Fibroblast of lung (primary cell): Measurements from ENCODE around the gene ARHGEF4. TPM values are rescaled to one million over a fixed set of nuclear protein-coding genes. Genes with fewer than 3 reads are reported as not detected.

ENCODE experiments used
- DNase-seq, 2 donors: peaks; one replicate each; pipeline versions ENCODE4 v3.0.0 to v3.0.0-alpha.2; 2010; ENCODE audit warnings: low read depth in 2 of 2
- H2AFZ ChIP-seq: 2 replicates; pipeline ENCODE4 v1.5.1; 2012; ENCODE audit warnings: low read length, control low read depth, inconsistent platforms
- H3K27ac ChIP-seq: 2 replicates; pipeline ENCODE4 v1.5.1; 2011; ENCODE audit warnings: low read length, control low read depth; ENCODE audit not compliant: insufficient read depth
- H3K27me3 ChIP-seq: 2 replicates; pipeline ENCODE4 v1.5.1; 2011; ENCODE audit warnings: mild to moderate bottlenecking, low read length; ENCODE audit not compliant: control insufficient read depth, insufficient read depth
- H3K36me3 ChIP-seq: 2 replicates; pipeline ENCODE4 v1.5.1; 2011; ENCODE audit warnings: low read length; ENCODE audit not compliant: control insufficient read depth, insufficient read depth
- H3K4me1 ChIP-seq: 2 replicates; pipeline ENCODE4 v1.5.1; 2011; ENCODE audit warnings: low read length; ENCODE audit not compliant: control insufficient read depth, insufficient read depth; ENCODE audit errors: extremely low read depth
- H3K4me2 ChIP-seq: 2 replicates; pipeline ENCODE4 v1.5.1; 2011; ENCODE audit warnings: low read length, control low read depth; ENCODE audit not compliant: insufficient read depth; ENCODE audit errors: extremely low read depth
- H3K4me3 ChIP-seq, 4 experiments: fragments of 200-600 bp in 1 of 4; sonication (generic) in 1 of 4; replicated peaks in 1 of 4; 2 replicates each; pipeline ENCODE4 v1.5.1; 2011 to 2016; ENCODE audit warnings: low read length in 4 of 4, low read depth in 3 of 4, mild to moderate bottlenecking in 3 of 4, control low read depth in 2 of 4, inconsistent platforms in 1 of 4, mixed read lengths in 1 of 4; ENCODE audit not compliant: insufficient read depth in 1 of 4; ENCODE audit errors: control extremely low read depth in 1 of 4
- H3K79me2 ChIP-seq: 2 replicates; pipeline ENCODE4 v1.5.1; 2012; ENCODE audit warnings: mild to moderate bottlenecking, low read length, inconsistent platforms; ENCODE audit not compliant: control insufficient read depth, insufficient read depth
- H3K9ac ChIP-seq: 2 replicates; pipeline ENCODE4 v1.5.1; 2011; ENCODE audit warnings: mild to moderate bottlenecking, low read length, control low read depth; ENCODE audit not compliant: insufficient read depth
- H3K9me3 ChIP-seq: 2 replicates; pipeline ENCODE4 v1.5.1; 2012; ENCODE audit warnings: low read depth, low read length; ENCODE audit not compliant: control insufficient read depth, insufficient read depth
- H4K20me1 ChIP-seq: 2 replicates; pipeline ENCODE4 v1.5.1; 2011; ENCODE audit warnings: low read length; ENCODE audit not compliant: control insufficient read depth, insufficient read depth; ENCODE audit errors: extremely low read depth
- EZH2 ChIP-seq: IDR thresholded peaks from 2 replicates; pipeline ENCODE4 v1.5.1; 2012; ENCODE audit warnings: low read length, control low read depth, mild to moderate bottlenecking; ENCODE audit errors: missing control alignments
- polyA plus RNA-seq, 2 donors: library from polyadenylated mRNA; depleted of rRNA in 1 of 2; stranded (reverse) in 1 of 2; unstranded in 1 of 2; fragments of >200 nt; gene quantifications; 2 replicates each; pipeline ENCODE4 v1.2.1, GENCODE V29; 2011 to 2012; ENCODE audit warnings: missing spikeins in 1 of 2
- total RNA-seq: library from RNA; depleted of rRNA; stranded (reverse); fragments of >200 nt; gene quantifications from 2 replicates; pipeline ENCODE4 v1.2.1, GENCODE V29; 2014
- TF ChIP-seq, protein P1 (sequence below), 2 donors: IDR thresholded peaks in 1 of 2; conservative IDR thresholded peaks in 1 of 2; 1 replicate in 1 of 2; 2 replicates in 1 of 2; pipeline ENCODE4 v1.5.1; 2011 to 2012; ENCODE audit warnings: low read length in 2 of 2, control low read depth in 1 of 2, inconsistent platforms in 1 of 2, low read depth in 1 of 2, mild to moderate bottlenecking in 1 of 2

The ARHGEF4 gene
- total and polyA plus RNA-seq, 2 donors (not counting 1 experiment from before 2014, with no cell fraction given): 0.05 to 0.83 TPM

DNA sequence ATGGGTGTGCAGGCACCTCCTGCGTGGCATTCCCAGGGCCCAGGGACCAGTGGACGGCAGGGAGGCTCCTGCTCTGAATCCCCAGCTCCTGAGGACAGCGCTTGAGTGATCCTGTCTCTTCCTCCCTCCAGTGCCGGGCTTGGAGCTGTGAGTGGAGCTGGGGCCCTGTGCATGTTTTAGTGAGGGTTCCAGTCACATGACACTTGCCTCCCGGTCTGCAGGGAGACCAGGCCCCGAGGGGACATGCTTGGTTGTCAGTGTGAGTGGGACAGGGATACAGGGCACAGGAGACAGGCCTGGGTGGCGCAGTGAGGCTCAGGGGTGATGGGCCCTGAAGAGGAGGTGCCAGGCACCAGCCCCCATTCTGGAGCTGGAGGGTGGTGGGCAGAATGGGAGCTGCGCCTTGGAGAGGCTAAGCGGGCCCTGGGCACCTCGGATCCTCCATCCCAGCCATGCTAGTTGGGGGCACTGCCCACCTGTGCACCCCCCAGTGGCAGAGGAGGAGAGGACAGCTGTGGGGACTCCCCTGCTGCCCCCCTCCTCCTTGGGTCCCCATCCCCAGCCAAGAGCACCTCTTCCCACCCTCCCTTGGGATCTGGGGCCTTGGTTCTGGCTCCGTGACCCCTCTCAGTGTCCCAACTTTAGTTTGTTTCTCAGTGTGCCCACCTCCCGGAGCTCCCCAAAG is 12.0 kb downstream of the ARHGEF4 start:
- H3K27me3 ChIP-seq: no peaks in the 10 kb centered on the region
- H3K4me3 ChIP-seq: no peak overlapping the region
- H3K9ac ChIP-seq: no peak overlapping the region
- H3K27ac ChIP-seq: no peak overlapping the region
- no peaks in the 10 kb centered on the region for H4K20me1 ChIP-seq
- no peaks in the 10 kb centered on the region for H3K79me2 ChIP-seq
- H3K36me3 ChIP-seq: no peaks in the 10 kb centered on the region
- DNase-seq: no peak
- H3K4me2 ChIP-seq: no peak overlapping the region
- no peaks in the 10 kb centered on the region for H3K9me3 ChIP-seq
- no peaks in the 10 kb centered on the region for H3K4me1 ChIP-seq
- H2AFZ ChIP-seq: no peak overlapping the region
- no peak for TF ChIP-seq EZH2
- TF ChIP-seq, protein P1, sequence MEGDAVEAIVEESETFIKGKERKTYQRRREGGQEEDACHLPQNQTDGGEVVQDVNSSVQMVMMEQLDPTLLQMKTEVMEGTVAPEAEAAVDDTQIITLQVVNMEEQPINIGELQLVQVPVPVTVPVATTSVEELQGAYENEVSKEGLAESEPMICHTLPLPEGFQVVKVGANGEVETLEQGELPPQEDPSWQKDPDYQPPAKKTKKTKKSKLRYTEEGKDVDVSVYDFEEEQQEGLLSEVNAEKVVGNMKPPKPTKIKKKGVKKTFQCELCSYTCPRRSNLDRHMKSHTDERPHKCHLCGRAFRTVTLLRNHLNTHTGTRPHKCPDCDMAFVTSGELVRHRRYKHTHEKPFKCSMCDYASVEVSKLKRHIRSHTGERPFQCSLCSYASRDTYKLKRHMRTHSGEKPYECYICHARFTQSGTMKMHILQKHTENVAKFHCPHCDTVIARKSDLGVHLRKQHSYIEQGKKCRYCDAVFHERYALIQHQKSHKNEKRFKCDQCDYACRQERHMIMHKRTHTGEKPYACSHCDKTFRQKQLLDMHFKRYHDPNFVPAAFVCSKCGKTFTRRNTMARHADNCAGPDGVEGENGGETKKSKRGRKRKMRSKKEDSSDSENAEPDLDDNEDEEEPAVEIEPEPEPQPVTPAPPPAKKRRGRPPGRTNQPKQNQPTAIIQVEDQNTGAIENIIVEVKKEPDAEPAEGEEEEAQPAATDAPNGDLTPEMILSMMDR (conservative IDR thresholded peaks at IDR 0.05 in 1 of 2, IDR thresholded peaks at IDR 0.05 in 1 of 2; ENCODE audit: low read depth in 1 of 2, low read length in 2 of 2): no peak

DNA sequence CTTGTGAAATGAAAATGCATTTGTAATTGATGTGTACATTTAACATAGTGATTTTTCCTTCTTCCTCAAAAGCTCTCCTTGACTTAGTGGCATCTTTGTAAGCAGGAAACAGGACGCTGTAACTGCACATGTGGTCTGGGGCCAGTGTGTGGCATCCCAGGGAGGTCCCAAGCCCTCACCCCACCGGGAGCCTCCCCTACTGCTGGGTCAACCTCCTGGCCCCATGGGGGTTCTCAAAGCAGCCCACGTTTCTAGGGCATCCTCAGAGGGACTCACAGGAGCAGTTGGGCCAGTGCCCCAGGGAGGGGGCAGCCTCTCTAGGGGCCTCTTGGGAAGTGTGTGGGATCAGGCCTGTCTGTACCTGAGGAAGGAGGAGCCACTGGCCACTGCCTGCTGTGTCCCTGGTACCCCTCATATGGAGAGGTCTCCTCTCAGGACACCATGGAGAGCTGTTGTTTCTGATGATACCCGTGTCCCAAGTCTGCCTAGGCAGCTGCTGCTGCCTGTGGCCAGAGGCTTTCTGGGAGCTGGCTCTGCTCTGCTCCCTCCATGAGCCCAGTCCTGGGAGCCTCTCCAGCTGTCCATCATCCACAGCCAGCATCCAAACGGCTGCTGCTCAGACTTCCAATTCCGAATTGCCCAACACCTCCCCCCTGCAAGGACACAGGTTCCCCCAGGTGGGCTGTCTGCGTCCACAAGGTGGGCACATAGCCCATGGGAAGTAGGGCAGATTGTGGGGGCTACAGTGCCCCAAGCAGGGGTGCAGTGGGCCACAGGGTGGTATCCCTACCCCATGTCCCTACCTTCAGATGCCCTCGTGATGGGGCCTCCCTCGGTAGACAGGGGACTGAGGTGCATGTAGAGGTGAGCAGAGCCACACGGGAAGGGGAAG is 13.4 kb downstream of the ARHGEF4 start:
- Histone ChIP-seq H3K79me2 (no peaks in the 10 kb centered on the region), H3K4me1 (no peaks in the 10 kb centered on the region), H4K20me1 (no peaks in the 10 kb centered on the region), H3K4me2 (no peak overlapping the region), H3K27ac (no peak overlapping the region), H3K9me3 (no peaks in the 10 kb centered on the region), H3K9ac (no peak overlapping the region), H2AFZ (no peak overlapping the region), H3K27me3 (no peaks in the 10 kb centered on the region), H3K36me3 (no peaks in the 10 kb centered on the region), H3K4me3 (no peak overlapping the region)
- TF ChIP-seq, protein P1 (conservative IDR thresholded peaks at IDR 0.05 in 1 of 2, IDR thresholded peaks at IDR 0.05 in 1 of 2; ENCODE audit: low read depth in 1 of 2, low read length in 2 of 2): no peak
- TF ChIP-seq EZH2: no peak
- no peak for DNase-seq

DNA sequence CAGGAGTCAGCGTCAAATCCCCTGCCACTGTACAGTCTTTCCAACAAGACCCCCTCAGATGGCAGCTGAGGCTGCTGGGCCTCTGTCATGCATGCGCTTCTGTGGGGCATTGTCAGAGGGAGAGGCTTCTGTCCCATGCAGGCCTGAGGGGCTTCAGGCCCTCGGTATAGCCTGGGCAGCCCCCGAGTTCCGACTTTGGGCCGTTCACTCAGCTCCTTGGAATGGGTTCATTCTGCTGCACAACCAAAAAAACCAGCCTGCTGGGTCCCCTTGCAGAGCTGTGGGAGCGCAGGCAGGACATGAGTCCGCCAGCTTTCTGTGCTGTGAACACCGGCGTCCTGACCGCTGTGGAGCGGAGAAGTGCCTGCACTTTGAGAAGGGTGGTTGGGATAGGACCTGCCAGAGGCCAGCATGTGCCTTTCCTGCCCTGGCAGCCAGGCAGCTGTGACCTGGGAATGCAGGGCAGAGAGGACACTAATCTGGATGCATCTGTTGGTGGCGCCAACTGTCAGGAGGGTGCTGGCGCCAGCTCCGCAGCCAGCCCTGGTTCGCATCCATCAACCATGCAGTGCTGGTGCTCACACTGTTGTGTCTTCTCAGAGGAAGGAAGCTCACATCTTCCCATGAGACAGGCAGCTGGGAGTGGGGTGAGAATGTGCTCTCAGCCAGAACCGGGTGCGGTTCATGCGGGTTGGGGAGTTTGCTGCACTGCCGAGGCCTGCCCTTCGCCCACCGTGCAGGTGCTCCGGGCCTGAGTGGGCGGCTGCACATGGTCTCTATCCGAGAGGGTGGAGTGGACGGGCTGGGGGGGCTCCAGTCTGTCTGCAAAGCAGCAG is 14.3 kb downstream of the ARHGEF4 start:
- DNase-seq: no peak
- H3K9me3 ChIP-seq: no peaks in the 10 kb centered on the region
- no peaks in the 10 kb centered on the region for H3K36me3 ChIP-seq
- H4K20me1 ChIP-seq: no peaks in the 10 kb centered on the region
- no peak overlapping the region for H2AFZ ChIP-seq
- H3K79me2 ChIP-seq: no peaks in the 10 kb centered on the region
- no peak for TF ChIP-seq EZH2
- TF ChIP-seq, protein P1 (conservative IDR thresholded peaks at IDR 0.05 in 1 of 2, IDR thresholded peaks at IDR 0.05 in 1 of 2; ENCODE audit: low read depth in 1 of 2, low read length in 2 of 2): no peak
- H3K4me1 ChIP-seq: no peaks in the 10 kb centered on the region
- H3K9ac ChIP-seq: no peak overlapping the region
- no peaks in the 10 kb centered on the region for H3K27me3 ChIP-seq
- H3K4me3 ChIP-seq: no peak overlapping the region
- no peak overlapping the region for H3K27ac ChIP-seq
- no peak overlapping the region for H3K4me2 ChIP-seq
